Right atrium auricular region (tissue), 2 donors: ENCODE data around the gene CCDC148. TPM values are rescaled to one million over a fixed set of nuclear protein-coding genes. Genes with fewer than 3 reads are reported as not detected.

Source experiments
- DNase-seq: peaks from one replicate; pipeline ENCODE4 v3.0.0-alpha.2; 2019; ENCODE audit warnings: low spot score
- H3K27ac ChIP-seq, 2 donors: fragments of 200-600 bp; sonication (generic); 1 replicate in 1 of 2; 2 replicates in 1 of 2; pipeline ENCODE4 v1.5.1; 2016 to 2019
- H3K27me3 ChIP-seq, 2 donors: fragments of 200-600 bp; sonication (generic); one replicate each; pipeline versions ENCODE4 v1.5.1 to v1.6.0; 2017 to 2019
- H3K36me3 ChIP-seq: fragments of 200-600 bp; sonication (generic); one replicate; pipeline ENCODE4 v1.5.1; 2016
- H3K4me1 ChIP-seq, 2 donors: fragments of 200-600 bp; sonication (generic); one replicate each; pipeline versions ENCODE4 v1.5.1 to v1.6.0; 2017 to 2019
- H3K4me3 ChIP-seq, 2 donors: fragments of 200-600 bp; sonication (generic); 1 replicate in 1 of 2; 2 replicates in 1 of 2; pipeline ENCODE4 v1.5.1; 2017 to 2019; ENCODE audit warnings: mild to moderate bottlenecking in 1 of 2, moderate library complexity in 1 of 2
- H3K9me3 ChIP-seq, 2 donors: fragments of 200-600 bp; sonication (generic); one replicate each; pipeline ENCODE4 v1.5.1; 2019
- total RNA-seq, 2 donors: library from RNA; depleted of rRNA; stranded (reverse); fragments of >200 nt; gene quantifications; one replicate each; pipeline ENCODE4 v1.1.0, GENCODE V29; 2016
- TF ChIP-seq, protein P1 (sequence below), 2 donors: fragments of 200-600 bp; sonication (generic); IDR thresholded peaks; one replicate each; pipeline ENCODE4 v1.5.1; 2019; ENCODE audit warnings: antibody characterized with exemption in 2 of 2

CCDC148 gene
- total RNA-seq, 2 donors from 2014 or later = 0.20 to 1.1 TPM

DNA sequence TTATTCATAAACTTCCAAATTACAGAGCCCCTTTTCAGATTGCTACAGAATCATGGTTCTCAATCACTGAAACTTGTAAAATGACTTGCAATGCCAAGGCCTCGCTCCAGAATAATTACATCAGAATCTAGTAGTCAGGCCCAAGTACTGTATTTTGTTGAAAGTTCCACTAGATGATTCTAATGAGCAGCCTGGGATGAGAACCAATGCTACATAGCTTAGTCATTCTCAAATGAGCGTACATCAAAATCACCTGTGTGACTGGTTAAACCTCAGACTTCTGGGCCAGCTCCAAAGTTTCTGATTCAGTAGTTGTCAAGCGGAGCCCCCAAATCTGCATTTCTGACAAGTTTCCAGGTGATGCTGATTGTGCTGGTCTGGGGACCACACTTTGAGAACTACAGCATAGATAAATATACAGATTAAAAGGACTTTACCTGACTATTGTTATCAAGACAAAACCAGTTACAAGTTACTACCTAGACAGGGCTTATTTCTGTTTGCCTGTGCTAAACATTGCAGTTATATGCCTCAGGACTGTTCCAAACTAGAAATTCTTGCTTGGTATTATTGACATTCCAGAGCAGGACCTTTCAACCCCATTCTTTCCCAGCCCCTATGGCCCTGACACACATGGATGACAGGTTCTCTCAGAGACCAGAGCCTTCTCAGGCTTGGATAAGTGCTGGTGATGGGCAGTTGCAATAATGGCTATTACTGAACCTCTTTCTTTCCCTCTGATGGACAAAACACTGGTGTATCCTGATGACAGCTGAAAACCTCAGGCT is 271.8 kb downstream of the CCDC148 start:
- H3K4me1 ChIP-seq = no peaks in the 10 kb centered on the region
- H3K4me3 ChIP-seq = no peak overlapping the region
- no peak for DNase-seq
- H3K36me3 ChIP-seq = no peaks in the 10 kb centered on the region
- no peak overlapping the region for H3K27ac ChIP-seq
- TF ChIP-seq, protein P1, sequence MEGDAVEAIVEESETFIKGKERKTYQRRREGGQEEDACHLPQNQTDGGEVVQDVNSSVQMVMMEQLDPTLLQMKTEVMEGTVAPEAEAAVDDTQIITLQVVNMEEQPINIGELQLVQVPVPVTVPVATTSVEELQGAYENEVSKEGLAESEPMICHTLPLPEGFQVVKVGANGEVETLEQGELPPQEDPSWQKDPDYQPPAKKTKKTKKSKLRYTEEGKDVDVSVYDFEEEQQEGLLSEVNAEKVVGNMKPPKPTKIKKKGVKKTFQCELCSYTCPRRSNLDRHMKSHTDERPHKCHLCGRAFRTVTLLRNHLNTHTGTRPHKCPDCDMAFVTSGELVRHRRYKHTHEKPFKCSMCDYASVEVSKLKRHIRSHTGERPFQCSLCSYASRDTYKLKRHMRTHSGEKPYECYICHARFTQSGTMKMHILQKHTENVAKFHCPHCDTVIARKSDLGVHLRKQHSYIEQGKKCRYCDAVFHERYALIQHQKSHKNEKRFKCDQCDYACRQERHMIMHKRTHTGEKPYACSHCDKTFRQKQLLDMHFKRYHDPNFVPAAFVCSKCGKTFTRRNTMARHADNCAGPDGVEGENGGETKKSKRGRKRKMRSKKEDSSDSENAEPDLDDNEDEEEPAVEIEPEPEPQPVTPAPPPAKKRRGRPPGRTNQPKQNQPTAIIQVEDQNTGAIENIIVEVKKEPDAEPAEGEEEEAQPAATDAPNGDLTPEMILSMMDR (IDR thresholded peaks at IDR 0.05) = no peak
- no peaks in the 10 kb centered on the region for H3K27me3 ChIP-seq
- H3K9me3 ChIP-seq = no peaks in the 10 kb centered on the region

DNA sequence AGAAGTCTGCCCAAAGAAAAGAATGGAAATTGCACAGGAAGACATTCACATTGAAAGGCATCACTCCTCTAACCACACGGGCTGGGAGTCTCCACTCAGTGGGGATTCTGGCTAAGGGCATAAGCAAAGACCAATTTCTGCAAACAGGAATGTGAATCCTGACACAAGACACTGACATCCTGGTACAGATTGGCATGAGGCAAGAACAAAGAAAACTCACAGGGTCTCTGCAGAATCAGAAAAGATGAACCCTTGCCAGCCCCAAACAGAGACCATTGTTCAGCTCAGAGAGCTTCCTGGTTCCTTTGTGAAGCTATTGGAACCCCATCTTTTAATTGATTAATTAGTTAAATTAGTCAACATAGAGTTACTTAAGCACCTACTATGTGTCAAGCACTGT is 272.6 kb downstream of the CCDC148 start:
- no peaks in the 10 kb centered on the region for H3K27me3 ChIP-seq
- DNase-seq = no peak
- no peak overlapping the region for H3K4me3 ChIP-seq
- no peaks in the 10 kb centered on the region for H3K9me3 ChIP-seq
- no peaks in the 10 kb centered on the region for H3K4me1 ChIP-seq
- TF ChIP-seq, protein P1 (IDR thresholded peaks at IDR 0.05) = no peak
- no peaks in the 10 kb centered on the region for H3K36me3 ChIP-seq
- no peak overlapping the region for H3K27ac ChIP-seq

DNA sequence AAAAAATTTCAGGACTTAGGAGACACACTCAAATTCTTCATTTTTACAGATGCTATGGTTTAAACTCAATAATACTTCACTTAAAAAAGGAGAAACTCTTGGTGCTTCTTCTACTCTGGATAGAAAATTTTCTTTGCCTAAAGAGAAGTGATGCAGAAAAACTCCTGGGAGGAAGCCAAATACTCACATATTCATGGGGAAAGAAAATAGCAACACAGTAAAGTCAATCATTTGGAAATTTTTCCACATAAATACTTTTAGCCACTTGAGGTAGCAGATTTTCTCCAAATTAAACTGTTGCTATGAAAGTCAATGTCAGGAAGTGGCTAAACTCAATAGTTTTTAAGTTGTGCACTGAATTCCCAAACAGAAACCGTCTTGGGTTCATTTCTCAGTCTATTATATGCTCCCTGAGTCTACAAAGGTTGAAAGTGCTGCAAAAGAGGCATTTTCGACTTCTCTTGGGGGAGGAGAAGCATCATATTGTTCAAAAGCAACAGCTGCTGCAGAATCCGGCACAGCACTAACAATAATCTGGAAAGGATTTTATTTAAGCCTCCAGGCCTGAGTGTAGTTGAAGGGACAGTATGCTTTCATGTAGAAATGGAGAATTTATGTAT is 273.8 kb downstream of the CCDC148 start:
- H3K27me3 ChIP-seq = no peaks in the 10 kb centered on the region
- H3K9me3 ChIP-seq = no peaks in the 10 kb centered on the region
- no peak for DNase-seq
- H3K36me3 ChIP-seq = no peaks in the 10 kb centered on the region
- TF ChIP-seq, protein P1 (IDR thresholded peaks at IDR 0.05) = no peak
- no peak overlapping the region for H3K4me3 ChIP-seq
- H3K4me1 ChIP-seq = no peaks in the 10 kb centered on the region
- H3K27ac ChIP-seq = no peak overlapping the region

DNA sequence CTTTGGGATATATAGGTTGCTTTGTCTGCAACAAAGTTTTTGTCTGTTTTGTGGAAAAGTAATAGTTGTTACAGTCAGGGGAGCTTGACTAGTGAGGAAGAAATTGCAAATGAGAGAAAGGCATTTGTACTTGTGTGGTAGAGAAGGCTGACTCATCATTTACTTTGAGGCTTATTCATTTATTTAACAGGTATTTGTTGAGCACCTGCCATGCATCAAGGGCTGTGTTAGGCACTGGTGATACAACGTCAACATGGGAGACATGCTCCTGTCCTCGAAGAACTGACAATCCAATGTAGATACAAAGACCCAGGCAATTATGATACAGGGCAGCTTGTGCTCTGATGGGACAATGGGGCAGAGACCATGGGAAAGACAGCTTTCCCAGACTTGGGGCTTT is 275.4 kb downstream of the CCDC148 start:
- no peak for DNase-seq
- no peaks in the 10 kb centered on the region for H3K4me1 ChIP-seq
- no peaks in the 10 kb centered on the region for H3K27me3 ChIP-seq
- H3K4me3 ChIP-seq = no peak overlapping the region
- H3K27ac ChIP-seq = no peak overlapping the region
- no peaks in the 10 kb centered on the region for H3K36me3 ChIP-seq
- TF ChIP-seq, protein P1 (IDR thresholded peaks at IDR 0.05) = no peak
- H3K9me3 ChIP-seq = no peaks in the 10 kb centered on the region

DNA sequence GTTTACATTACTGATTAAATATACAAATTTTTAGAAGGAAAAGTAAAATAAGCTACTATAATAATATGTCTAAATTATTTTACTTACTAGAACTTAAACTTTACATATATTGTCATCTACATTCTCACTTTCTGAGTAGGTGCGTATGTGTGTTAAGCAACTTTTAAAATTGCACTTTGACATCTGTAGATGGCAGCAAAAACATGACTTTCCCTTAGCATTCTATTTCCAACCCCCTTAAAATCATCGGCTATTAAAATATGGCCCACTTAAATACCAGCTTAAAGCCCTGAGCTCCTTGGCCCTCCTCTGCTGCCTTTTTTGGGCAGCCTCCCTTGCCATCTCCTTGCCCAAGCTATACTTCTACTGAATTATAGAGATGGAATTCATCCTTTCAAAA is 276.9 kb downstream of the CCDC148 start:
- no peak for DNase-seq
- no peaks in the 10 kb centered on the region for H3K36me3 ChIP-seq
- H3K4me3 ChIP-seq = no peak overlapping the region
- no peaks in the 10 kb centered on the region for H3K9me3 ChIP-seq
- H3K4me1 ChIP-seq = no peaks in the 10 kb centered on the region
- H3K27ac ChIP-seq = no peak overlapping the region
- H3K27me3 ChIP-seq = no peaks in the 10 kb centered on the region
- TF ChIP-seq, protein P1 (IDR thresholded peaks at IDR 0.05) = peak in 1 of 2 donors; percentile 57
